Lung (tissue), 12 donors: ENCODE data around the gene SELENOH. TPM values are rescaled to one million over a fixed set of nuclear protein-coding genes. Genes with fewer than 3 reads are reported as not detected.

Experiments
- ATAC-seq: fragments of 200-7000 bp; cut with Tn5 transposase; one replicate; pipeline ENCODE4 v1.9.1; 2020; ENCODE audit warnings: moderate number of reproducible peaks; ENCODE audit not compliant: insufficient read depth, low FRiP score
- DNase-seq, 3 donors: peaks; one replicate each; pipeline ENCODE4 v3.0.0-alpha.2; 2013 to 2017
- H3K27ac ChIP-seq, 2 donors: one replicate each; pipeline ENCODE4 v1.5.1; 2013; ENCODE audit warnings: mild to moderate bottlenecking in 2 of 2, moderate library complexity in 2 of 2, control low read depth in 1 of 2, inconsistent platforms in 1 of 2, low read depth in 1 of 2, low read length in 1 of 2
- H3K27me3 ChIP-seq, 3 donors: one replicate each; pipeline ENCODE4 v1.5.1; 2013; ENCODE audit warnings: low read length in 2 of 3; ENCODE audit not compliant: control insufficient read depth in 3 of 3, insufficient read depth in 3 of 3
- H3K36me3 ChIP-seq, 4 donors: one replicate each; pipeline ENCODE4 v1.5.1; 2013; ENCODE audit warnings: low read length in 4 of 4, mild to moderate bottlenecking in 1 of 4, moderate library complexity in 1 of 4; ENCODE audit not compliant: control insufficient read depth in 4 of 4, insufficient read depth in 4 of 4
- H3K4me1 ChIP-seq, 5 donors: one replicate each; pipeline ENCODE4 v1.5.1; 2013; ENCODE audit warnings: low read length in 5 of 5, mild to moderate bottlenecking in 2 of 5, moderate library complexity in 1 of 5; ENCODE audit not compliant: control insufficient read depth in 5 of 5, insufficient read depth in 5 of 5
- H3K4me3 ChIP-seq: one replicate; pipeline ENCODE4 v1.5.1; 2013; ENCODE audit warnings: mild to moderate bottlenecking, control low read depth, moderate library complexity
- H3K9ac ChIP-seq, 2 donors: one replicate each; pipeline ENCODE4 v1.5.1; 2013; ENCODE audit warnings: low read length in 2 of 2, control low read depth in 1 of 2; ENCODE audit not compliant: insufficient read depth in 1 of 2
- H3K9me3 ChIP-seq, 4 donors: one replicate each; pipeline ENCODE4 v1.5.1; 2013; ENCODE audit warnings: low read length in 3 of 4, mild to moderate bottlenecking in 1 of 4, moderate library complexity in 1 of 4; ENCODE audit not compliant: control insufficient read depth in 4 of 4, insufficient read depth in 3 of 4
- WGBS, 2 donors: extraction: QIAGEN DNeasy Blood & Tissue Kit; methylation state at CpG; one replicate each; pipeline ENCODE4 v1.1.7; 2013; 5-methylcytosine and 5-hydroxymethylcytosine counted together
- polyA plus RNA-seq, 2 donors: library from polyadenylated mRNA; stranded (reverse); fragments of 200-250 nt; gene quantifications; one replicate each; pipeline ENCODE4 v1.2.1, GENCODE V29; 2013
- total RNA-seq, 2 donors: library from RNA; depleted of rRNA in 1 of 2; stranded (reverse); fragments of >200 nt in 1 of 2; gene quantifications; one replicate each; pipeline ENCODE4 v1.2.1, GENCODE V29; 2014 to 2021
- TF ChIP-seq, protein P1 (sequence below): IDR thresholded peaks from 2 replicates; pipeline ENCODE4 v1.5.1; 2012; ENCODE audit warnings: mild to moderate bottlenecking; ENCODE audit errors: control extremely low read depth, extremely low read depth
- donor health status: control.
- donor health status: control.
- donor health status: Bipolar disorder and iron deficiency.
- donor health status: healthy.
- donor health status: DM: yes; HTN: yes; CAD: no.

The SELENOH gene
- total and polyA plus RNA-seq, 4 donors = 77.3 to 155 (median 139) TPM

DNA sequence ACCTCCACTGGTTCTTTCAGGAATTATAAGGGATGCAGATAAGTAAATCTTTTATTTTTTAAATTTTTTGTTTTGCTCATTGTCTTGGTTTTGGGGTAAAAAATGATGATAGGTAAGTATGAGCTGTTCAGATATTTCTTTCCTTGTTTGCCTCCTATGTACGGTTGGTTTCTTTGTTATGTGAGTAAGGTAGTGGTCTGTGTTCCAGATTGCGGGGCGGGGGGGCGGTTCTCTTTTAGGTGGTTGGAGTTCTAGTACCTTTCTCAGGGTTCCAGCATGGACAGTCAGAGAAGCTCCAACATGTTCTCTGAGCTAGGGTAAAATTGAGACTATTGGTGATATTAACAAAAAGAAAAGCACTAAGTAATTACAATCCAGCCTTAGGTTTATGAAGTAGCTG is 22.7 kb downstream of the SELENOH start:
- Histone ChIP-seq H3K4me3 (peak overlapping the region; percentile 69), H3K27ac (peak overlapping the region in 1 of 2 donors; percentile 56), H3K4me1 (peaks cover 3 to 36% (median 10%) of the 10 kb centered on the region in 5 donors), H3K36me3 (peaks cover 0 to 1% (median 0%) of the 10 kb centered on the region in 4 donors), H3K27me3 (no peaks in the 10 kb centered on the region), H3K9ac (peak overlapping the region; percentile 78 to 100), H3K9me3 (no peaks in the 10 kb centered on the region)
- WGBS, 2 donors = 28 to 69% methylated on average over 4 of the region's 4 CpGs
- ATAC-seq (no peak), DNase-seq (no peak)
- TF ChIP-seq, protein P1, sequence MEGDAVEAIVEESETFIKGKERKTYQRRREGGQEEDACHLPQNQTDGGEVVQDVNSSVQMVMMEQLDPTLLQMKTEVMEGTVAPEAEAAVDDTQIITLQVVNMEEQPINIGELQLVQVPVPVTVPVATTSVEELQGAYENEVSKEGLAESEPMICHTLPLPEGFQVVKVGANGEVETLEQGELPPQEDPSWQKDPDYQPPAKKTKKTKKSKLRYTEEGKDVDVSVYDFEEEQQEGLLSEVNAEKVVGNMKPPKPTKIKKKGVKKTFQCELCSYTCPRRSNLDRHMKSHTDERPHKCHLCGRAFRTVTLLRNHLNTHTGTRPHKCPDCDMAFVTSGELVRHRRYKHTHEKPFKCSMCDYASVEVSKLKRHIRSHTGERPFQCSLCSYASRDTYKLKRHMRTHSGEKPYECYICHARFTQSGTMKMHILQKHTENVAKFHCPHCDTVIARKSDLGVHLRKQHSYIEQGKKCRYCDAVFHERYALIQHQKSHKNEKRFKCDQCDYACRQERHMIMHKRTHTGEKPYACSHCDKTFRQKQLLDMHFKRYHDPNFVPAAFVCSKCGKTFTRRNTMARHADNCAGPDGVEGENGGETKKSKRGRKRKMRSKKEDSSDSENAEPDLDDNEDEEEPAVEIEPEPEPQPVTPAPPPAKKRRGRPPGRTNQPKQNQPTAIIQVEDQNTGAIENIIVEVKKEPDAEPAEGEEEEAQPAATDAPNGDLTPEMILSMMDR = no peak

GRCh38 chr11:57764566-57764965 is 23.3 kb downstream of the SELENOH start:
- ATAC-seq = no peak
- peaks cover 5 to 36% (median 10%) of the 10 kb centered on the region in 5 donors for H3K4me1 ChIP-seq
- H3K27ac ChIP-seq = peak overlapping the region; percentile 56 to 59

DNA sequence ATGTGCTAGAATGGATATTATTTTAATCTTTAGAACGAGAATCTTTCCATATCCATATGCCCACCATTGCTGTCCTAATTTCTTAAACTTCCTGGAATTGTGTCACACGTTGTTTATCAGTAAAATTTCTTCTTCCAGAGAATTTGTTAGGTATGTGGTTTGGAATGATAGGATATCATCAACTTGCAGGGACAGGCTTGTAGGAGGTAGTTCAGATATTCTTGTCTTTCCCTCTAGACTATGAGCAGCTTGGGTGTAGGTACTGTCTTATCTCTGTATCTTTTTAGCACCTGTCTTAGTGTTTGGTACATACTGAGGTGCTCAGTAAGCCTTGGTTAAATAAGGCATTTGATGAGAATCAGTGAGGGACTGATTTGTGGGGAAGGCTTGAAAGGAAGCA is 23.7 kb downstream of the SELENOH start:
- ATAC-seq (no peak), DNase-seq (no peak)
- 30 to 52% methylated on average over 2 of the region's 2 CpGs for WGBS, 2 donors
- TF ChIP-seq, protein P1 = no peak
- peak overlapping the region in 1 of 2 donors; percentile 100 for H3K9ac ChIP-seq
- H3K27me3 ChIP-seq = no peaks in the 10 kb centered on the region
- H3K4me3 ChIP-seq = peak overlapping the region; percentile 21
- no peaks in the 10 kb centered on the region for H3K9me3 ChIP-seq
- peaks cover 5 to 36% (median 10%) of the 10 kb centered on the region in 5 donors for H3K4me1 ChIP-seq
- H3K36me3 ChIP-seq = peaks cover 0 to 1% (median 0%) of the 10 kb centered on the region in 4 donors
- H3K27ac ChIP-seq = peak overlapping the region in 1 of 2 donors; percentile 56

More at GRCh38 chr11:57764566-57764965, 23.3 kb downstream of the SELENOH start:
- H3K4me3 ChIP-seq = peak overlapping the region; percentile 35
- H3K36me3 ChIP-seq = peaks cover 0 to 1% (median 0%) of the 10 kb centered on the region in 4 donors
- H3K27me3 ChIP-seq = no peaks in the 10 kb centered on the region
- TF ChIP-seq, protein P1 = no peak
- no peaks in the 10 kb centered on the region for H3K9me3 ChIP-seq
- peak overlapping the region; percentile 34 to 100 for H3K9ac ChIP-seq
- WGBS, 2 donors = 34 to 87% methylated on average over 2 of the region's 2 CpGs
- DNase-seq = peak in 2 of 3 donors; percentile 29 to 46

- TF ChIP-seq, protein P1 = no peak
- H3K4me3 ChIP-seq = no peak overlapping the region
- peaks cover 6 to 44% (median 20%) of the 10 kb centered on the region in 5 donors for H3K4me1 ChIP-seq
- H3K9me3 ChIP-seq = no peaks in the 10 kb centered on the region
- WGBS, 2 donors = 10 to 20% methylated on average over 1 of the region's 1 CpG
- ATAC-seq (no peak), DNase-seq (no peak)
- H3K27me3 ChIP-seq = no peaks in the 10 kb centered on the region
- peaks cover 0 to 4% (median 0%) of the 10 kb centered on the region in 4 donors for H3K36me3 ChIP-seq
- H3K9ac ChIP-seq = no peak overlapping the region
- no peak overlapping the region for H3K27ac ChIP-seq
Observed at GRCh38 chr11:57770793-57771192, 29.5 kb downstream of the SELENOH start.
